HG03196 (cell line): ENCODE measurements around the gene C1orf115.
"Not testable (repeated sequence)": the region's sequence is repeated elsewhere in the genome, so short reads cannot be mapped to it uniquely, and the experiment has no call there.

Experiments
- ATAC-seq: cut with Tn5 transposase; IDR thresholded peaks from one replicate; pipeline ENCODE4 v1.9.1; 2021; ENCODE audit not compliant: unreplicated experiment

The C1orf115 gene

DNA sequence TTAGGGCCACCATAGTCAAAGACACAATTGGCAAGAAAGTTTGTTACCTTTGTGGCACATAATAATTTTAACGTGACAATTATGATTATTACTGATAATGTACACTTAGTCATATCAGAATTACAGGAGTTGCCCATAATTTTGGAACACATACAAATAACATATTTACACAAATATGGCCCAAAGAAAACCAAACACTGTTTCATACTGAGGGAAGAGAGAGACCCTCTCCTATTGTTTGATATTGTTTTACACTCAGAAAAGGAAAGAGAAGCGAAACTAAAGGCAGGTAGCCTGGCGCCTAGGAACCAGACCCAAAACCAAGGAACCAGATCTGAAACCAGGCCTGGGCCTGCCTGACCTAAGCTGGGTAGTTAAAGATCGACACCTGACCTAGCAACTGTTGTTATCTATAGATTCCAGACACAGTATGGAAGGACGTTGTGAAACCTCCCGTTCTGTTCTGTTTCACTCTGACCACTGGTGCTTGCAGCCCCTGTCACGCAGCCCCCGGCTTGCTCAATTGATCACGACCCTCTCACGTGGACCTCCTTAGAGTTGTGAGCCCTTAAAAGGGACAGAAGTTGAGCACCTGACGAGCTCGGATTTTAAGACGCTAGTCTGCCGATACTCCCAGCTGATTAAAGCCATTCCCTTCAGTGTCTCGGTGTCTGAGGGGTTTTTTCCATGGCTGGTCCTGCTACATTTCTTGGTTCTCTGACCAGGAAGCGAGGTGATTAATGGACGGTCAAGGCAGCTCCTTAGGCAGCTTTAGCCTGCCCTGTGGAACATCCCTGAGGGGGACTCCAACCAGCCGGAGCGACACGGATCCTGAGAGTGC, 27.9 kb downstream of the C1orf115 start:
- no peak for ATAC-seq

DNA sequence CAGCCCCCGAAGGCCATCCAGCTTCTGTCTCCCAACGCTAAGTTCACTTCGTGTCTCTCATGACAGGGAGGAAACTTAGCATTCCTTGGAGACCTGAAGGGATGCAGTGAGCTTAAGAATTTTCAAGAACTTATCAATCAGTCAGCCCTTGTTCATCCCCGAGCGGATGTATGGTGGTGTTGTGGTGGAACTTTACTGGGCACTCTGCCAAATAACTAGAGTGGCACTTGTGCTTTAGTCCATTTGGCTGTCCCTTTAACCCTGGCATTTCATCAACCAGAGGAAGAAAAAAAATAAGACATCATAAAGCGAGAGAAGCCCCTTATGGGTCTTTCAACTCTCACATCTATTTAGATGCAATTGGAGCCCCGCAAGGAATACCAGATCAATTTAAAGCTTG, 31.1 kb downstream of the C1orf115 start:
- ATAC-seq, result not testable (repeated sequence)

DNA sequence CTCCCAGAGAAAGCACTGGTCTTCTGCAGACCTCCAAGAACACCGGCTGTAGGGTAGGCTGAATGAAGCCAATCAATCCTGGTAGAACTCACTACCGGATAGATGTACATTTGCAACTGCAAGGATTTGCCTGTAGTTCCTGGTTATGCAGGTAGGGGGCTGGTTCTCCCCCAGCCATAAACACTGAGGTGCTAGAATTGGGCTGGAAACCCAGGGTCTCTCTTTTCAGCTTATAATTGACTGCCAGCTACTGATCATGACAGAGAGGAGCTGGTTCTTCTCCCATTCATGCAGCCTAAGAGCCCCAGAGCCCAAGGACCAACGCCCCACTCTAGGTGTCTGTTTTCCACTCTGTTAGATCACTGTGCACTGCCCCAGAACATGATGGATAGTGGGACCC, 36.5 kb downstream of the C1orf115 start:
- no peak for ATAC-seq

DNA sequence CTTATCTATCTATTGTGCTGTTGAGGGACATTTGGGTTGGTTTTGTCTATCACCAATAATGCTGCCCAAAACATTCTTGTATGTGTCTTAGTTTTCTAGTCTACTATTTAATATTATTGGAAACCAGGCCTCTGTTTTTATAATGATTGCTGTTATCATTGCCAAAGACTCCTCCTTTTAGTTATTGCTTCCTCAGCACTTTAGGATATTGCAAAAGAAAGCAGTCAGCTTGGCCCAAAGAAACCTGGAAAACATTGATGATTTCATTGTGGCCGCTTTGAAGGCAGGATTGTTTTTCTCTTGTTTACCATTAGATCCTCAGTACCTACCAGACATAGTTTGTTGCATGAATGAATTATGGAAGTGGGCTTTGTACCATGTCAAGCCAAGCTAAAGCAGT, 37.4 kb downstream of the C1orf115 start:
- ATAC-seq, result no peak

DNA sequence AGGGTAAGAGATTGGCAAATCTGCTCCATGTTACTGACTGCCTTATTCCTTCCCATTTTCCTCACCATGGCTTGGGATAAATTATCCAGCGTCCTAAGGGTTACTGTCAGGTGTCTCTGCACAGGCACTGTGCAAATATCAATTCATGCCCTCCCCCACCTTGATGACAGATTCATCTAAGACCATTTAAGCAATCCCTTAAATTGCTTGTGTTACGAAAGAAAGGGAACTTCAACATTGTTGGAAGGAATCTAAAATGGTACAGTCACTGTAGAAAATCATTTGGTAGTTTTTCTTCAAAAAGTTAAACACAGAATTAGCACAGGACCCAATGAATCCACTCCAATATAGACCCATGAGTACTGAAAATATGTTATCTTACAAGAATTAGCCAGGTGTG, 40.3 kb downstream of the C1orf115 start:
- no peak for ATAC-seq

DNA sequence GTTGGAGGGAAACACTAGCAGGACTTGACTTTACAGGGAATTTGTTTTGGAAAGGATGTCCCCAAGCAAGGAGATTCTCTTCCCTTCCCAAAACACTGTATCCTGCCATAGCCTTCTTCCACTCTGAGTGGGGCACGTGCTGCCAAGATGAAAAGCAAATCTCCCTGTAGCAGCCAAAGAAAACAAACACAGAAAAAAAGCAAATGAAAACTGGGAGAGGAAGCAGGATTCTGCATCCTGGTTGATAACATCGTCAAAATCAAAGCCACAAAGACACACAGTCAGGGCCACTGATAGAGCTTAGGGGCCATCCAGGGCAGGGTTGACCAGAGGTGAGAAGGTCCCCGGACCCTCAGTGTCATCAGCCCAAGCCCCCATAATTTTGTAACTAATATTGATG, 42.0 kb downstream of the C1orf115 start:
- ATAC-seq, result no peak

DNA sequence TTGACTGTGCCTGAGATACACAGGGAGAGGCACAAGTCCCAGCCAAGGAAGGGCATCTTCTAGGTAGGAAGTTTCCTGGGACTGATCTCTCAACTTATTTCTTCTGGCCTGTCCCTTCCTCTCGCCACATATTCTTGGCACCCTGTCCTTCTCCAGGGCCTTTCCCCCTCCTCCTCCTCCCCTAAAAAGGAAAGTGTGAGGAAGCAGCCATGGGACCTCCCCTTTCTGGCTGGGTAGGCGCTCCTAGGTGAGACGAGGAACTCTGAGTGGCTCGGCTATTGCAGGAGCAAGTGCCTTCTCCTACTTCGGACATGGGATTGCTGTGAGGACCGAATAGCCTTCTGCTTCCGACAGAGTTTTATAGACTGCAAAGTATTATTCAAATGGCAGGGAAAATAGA, 42.5 kb downstream of the C1orf115 start:
- ATAC-seq, result peak; percentile 12

DNA sequence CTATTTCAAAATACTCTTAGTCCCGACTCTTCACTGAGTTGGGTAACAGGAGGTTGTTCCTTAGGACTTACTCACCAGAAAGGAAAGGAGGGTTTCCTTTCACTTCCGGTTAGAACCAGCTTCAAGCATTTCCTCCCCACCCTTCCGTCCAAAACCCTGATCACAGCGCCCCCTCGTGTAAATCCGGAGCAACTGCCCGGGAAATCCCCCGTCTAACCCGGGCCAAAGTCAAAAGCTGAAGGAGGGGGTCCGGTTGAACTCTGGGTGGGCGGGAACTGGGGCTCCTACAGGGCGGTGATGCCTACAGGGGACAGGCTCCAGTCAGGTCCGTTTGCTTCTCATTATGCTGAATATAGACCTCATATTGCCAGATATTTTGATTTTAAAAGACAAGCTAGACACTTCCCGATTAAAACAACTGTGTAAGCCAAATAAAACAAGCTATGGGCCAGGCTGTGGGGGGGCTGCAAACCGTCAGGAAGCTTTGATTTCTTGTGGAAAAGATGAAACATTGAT, 43.0 kb downstream of the C1orf115 start:
- ATAC-seq, result peak; percentile 92

DNA sequence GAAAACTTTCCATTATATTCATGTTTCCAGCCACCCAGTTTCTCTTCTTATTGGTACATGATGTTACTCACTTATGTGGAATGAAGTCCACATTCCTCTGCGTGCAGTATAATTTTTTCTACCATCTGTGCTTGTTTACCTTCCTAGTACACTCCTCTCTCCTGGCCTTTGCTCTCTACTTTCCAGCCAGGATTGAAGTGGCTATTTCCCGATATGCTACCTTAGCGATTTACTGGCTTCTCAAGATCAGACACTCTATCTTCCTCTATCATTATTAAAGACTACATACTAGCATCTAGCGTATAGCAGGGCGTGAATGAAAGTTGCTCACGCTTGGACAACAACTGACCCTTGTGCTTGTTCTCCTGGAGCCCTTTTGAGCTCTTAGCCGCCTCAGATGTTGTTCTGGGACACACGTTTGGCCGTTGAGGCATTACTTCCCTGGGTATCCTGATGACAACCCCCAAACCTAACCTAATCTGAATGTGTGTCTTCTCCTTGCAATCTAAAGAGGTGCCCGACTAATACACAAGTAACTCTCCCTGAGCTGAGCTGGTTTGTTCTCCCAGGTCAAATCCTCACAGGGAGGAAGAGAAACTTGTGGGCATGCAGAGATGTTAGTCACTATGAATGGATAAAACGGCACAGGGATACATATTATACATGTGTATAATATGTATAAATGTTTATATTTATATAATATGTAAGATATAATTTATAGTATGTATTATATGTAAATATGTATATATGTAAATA, 44.6 kb downstream of the C1orf115 start:
- ATAC-seq, result no peak

DNA sequence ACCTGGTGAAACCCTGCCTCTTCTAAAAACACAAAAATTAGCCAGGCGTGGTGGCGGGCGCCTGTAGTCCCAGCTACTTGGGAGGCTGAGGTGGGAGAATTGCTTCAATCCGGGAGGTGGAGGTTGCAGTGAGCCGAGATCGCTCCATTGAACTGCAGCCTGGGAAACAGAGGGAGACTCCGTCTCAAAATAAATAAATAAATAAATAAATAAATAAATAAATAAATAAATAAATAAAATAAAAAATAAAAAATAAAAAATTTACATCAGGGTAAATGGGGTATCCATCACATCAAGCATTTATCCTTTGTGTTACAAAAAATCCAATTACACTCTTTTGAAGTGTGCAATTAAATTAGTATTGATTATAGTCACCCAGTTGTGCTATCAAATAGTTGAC, 46.1 kb downstream of the C1orf115 start:
- not testable (repeated sequence) for ATAC-seq

DNA sequence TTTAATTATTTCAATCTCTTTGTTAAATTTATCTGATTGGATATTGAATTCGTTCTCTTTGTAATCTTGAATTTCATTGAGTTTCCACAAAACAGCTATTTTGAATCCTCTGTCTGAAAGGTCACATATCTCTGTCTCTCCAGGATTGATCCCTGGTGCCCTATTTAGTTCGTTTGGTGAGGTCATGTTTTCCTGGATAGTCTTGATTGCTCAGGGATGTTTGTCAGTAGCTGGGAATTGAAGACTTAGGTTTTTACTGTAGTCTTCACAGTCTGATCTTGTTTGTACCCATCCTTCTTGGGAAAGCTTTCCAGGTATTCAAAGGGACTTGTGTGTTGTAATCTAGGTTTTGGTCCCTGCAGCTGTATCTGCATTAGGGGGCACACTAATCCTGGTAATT, 51.2 kb downstream of the C1orf115 start:
- ATAC-seq, result no peak

DNA sequence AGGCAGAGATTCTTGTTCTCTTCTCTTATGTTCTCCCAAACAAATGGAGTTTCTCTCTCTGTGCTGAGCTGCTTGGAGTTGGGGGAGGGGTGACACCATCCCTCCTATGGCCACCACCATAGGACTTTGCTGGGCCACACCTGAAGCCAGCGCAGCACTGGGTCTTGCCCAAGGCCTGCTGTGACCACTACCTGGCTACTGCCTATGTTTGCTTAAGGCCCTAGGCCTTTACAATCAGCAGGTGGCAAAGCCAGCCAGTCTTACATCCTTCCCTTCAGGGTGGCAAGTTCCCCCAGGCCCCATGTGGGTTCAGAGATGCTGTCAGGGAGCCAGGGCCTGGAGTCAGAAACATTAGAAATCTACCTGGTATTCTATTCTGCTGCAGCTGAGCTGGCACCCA, 51.7 kb downstream of the C1orf115 start:
- ATAC-seq, result no peak

DNA sequence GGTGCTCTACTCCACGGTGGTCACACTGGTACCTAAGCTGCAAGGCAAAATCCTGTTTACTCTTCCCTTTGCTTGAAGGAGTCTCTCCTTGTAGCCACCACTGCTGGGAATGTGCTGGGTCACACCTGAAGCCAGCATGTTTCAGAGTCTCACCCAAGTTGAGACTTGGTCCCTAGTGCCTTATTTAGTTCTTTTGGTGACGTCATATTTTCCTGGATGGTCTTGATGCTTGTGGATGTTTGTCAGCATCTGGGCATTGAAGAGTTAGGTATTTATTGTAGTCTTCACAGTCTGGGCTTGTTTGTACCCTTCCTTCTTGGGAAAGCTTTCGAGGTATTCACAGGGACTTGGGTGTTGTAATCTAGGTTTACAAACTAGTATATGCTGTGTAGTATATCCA, 52.4 kb downstream of the C1orf115 start:
- ATAC-seq, result no peak

DNA sequence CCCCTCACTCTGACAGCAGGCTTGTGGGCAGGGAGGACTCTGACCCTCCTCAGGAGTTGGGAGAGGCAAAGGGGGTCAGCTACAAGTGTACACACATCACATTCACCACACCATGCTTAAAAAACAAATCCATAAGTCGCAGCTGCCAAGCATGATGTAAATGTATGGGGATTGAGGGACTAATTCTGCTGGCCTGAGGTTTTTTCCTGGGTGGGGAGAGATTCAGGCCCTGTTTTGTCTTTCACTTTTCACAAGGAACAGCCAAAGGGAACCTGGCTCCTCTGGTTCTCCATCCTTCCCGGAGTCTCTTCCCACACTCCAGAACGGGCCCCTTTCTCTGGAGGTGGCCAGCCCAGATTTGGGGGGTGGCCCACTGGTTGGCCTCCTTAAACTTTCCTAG, 56.7 kb downstream of the C1orf115 start:
- no peak for ATAC-seq

DNA sequence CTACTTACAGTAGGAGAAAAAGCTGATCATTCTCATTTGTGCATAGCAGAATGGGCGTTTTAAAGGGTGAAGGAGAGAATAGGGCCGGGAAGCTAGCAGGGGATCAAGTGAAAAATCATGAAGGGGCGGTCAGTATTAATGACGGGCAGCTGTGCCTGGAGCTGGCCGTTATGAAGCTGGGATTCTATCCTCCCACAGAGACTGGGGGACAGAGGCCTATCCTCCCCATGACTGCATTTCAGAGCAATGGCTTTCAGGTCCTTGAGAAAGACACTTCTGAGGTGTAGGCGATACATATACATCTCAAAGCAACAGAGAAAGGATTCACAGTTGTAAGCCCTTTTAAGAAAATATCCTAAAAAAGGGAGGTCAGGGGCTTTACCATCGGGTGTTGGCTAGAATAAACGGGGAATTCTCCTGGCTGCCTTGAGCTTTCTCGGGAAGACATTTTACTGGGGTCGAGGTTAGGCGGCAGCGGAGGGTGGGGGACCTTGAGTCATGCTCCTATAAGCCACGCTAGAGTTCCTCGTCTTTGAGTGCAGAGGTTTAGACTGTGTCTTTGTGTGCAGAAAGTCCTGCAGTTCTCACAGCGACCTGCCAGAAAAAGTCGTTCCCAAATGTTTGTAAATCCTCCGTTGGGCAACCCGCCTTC, 57.4 kb downstream of the C1orf115 start:
- ATAC-seq, result no peak

DNA sequence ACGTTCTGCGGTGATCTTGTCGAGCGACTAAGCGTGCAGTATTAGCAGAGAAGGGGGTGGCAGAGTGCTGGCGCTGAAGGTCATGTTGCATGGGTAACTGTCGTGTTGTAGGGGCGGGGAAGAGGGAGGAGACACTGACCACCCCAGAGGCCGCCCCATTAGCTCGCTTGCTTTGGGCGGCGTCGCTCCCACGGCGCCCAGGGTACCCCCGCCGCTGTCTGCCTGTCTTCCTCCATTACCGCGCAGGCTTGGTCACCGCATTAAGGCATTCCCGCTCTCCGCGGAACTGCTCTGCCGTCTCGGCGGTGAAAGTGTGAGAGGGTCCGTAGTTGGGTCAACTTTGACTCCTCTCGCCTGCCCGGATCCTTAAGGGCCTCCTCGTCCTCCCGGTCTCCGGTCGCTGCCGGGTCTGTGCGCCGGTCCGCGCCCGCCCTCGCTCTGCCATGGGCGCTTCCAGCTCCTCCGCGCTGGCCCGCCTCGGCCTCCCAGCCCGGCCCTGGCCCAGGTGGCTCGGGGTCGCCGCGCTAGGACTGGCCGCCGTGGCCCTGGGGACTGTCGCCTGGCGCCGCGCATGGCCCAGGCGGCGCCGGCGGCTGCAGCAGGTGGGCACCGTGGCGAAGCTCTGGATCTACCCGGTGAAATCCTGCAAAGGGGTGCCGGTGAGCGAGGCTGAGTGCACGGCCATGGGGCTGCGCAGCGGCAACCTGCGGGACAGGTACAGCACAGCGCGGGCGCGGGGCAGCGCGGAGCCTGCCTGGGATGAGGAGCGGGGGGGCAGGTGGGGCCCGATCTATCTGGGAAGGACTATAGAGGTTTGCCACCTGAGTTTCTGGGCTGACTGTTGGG, 58.1 kb downstream of the C1orf115 start, which contains the start of gene MTARC2:
Gene MTARC2 (plus strand): TSS at position 234 of the 846 bp plus-strand sequence. CDS start 210 bp downstream, at position 444.
- no peak for ATAC-seq
